CD4-positive, alpha-beta T cell (primary cell): ENCODE data around the gene RAD51B. TPM values are rescaled to one million over a fixed set of nuclear protein-coding genes. Genes with fewer than 3 reads are reported as not detected.

Source experiments
- ATAC-seq: fragments of 200-7000 bp; cut with Tn5 transposase; one replicate; pipeline ENCODE4 v1.10.0; 2022; ENCODE audit warnings: mild to moderate bottlenecking; ENCODE audit not compliant: poor library complexity
- CTCF ChIA-PET: fragments of 350-600 bp; sonication (Branson Sonifier 250); formaldehyde crosslinking; loops from one replicate; lab custom pipeline; 2021; ENCODE audit warnings: antibody characterized with exemption, inconsistent platforms; lab: Charles Lee
- POLR2A ChIA-PET: fragments of 350-600 bp; sonication (Branson Sonifier 250); formaldehyde crosslinking; loops from one replicate; lab custom pipeline; 2021; ENCODE audit warnings: antibody characterized with exemption, inconsistent platforms; lab: Charles Lee
- DNase-seq, 14 experiments: peaks; one replicate each; pipeline ENCODE4 v3.0.0-alpha.2; 2013 to 2020; ENCODE audit warnings: mixed read lengths in 2 of 14
- H3K27ac ChIP-seq, 2 donors: one replicate each; pipeline versions ENCODE4 v1.5.1 to v1.7.0; 2013; ENCODE audit warnings: low read length in 2 of 2, low read depth in 1 of 2, mild to moderate bottlenecking in 1 of 2
- H3K27me3 ChIP-seq, 2 experiments: 1 replicate in 1 of 2; 2 replicates in 1 of 2; pipeline versions ENCODE4 v1.6.1 to v1.7.0; 2013; ENCODE audit warnings: low read length in 2 of 2, control low read depth in 1 of 2, mild to moderate bottlenecking in 1 of 2, moderate library complexity in 1 of 2; ENCODE audit not compliant: insufficient read depth in 2 of 2, control insufficient read depth in 1 of 2
- H3K36me3 ChIP-seq: one replicate; pipeline ENCODE4 v1.6.1; 2013; ENCODE audit warnings: low read length, control low read depth; ENCODE audit not compliant: insufficient read depth
- H3K4me1 ChIP-seq: one replicate; pipeline ENCODE4 v1.6.1; 2013; ENCODE audit warnings: low read length, control low read depth; ENCODE audit not compliant: insufficient read depth
- H3K4me3 ChIP-seq: one replicate; pipeline ENCODE4 v1.5.1; 2013; ENCODE audit warnings: mild to moderate bottlenecking, low read length, moderate library complexity
- H3K9me3 ChIP-seq, 2 experiments: 1 replicate in 1 of 2; 2 replicates in 1 of 2; pipeline versions ENCODE4 v1.6.1 to v1.7.0; 2013; ENCODE audit warnings: low read length in 2 of 2, mild to moderate bottlenecking in 2 of 2, control low read depth in 1 of 2, moderate library complexity in 1 of 2; ENCODE audit not compliant: control insufficient read depth in 1 of 2, insufficient read depth in 1 of 2
- H3K27ac Mint-ChIP-seq: one replicate; pipeline ENCODE4 v1.8.0; 2020; ENCODE audit warnings: mixed read lengths
- H3K27me3 Mint-ChIP-seq: one replicate; pipeline ENCODE4 v1.8.0; 2021; ENCODE audit warnings: mixed read lengths
- H3K36me3 Mint-ChIP-seq: one replicate; pipeline ENCODE4 v1.8.0; 2021; ENCODE audit warnings: low read depth, mixed read lengths
- H3K4me1 Mint-ChIP-seq: one replicate; pipeline ENCODE4 v1.8.0; 2021; ENCODE audit warnings: low read depth, mixed read lengths
- H3K4me3 Mint-ChIP-seq: one replicate; pipeline ENCODE4 v1.8.0; 2020; ENCODE audit warnings: mild to moderate bottlenecking, mixed read lengths
- H3K9me3 Mint-ChIP-seq: one replicate; pipeline ENCODE4 v1.8.0; 2020; ENCODE audit warnings: mixed read lengths
- intact Hi-C, 2 experiments: fragments of 100-400 bp; cut with DNase I in 1 of 2; cut with micrococcal nuclease in 1 of 2; formaldehyde crosslinking; loops; one replicate each; pipeline versions ENCODE4 v1.15.1 to v1.9.0; 2023 to 2025; cut with DNase I, micrococcal nuclease
- total RNA-seq, 174 experiments: library from RNA in 2 of 174; stranded (reverse) in 2 of 174; gene quantifications; one replicate each; pipeline ENCODE4 v1.2.3 and lab custom pipeline; 2021 to 2026
- TF ChIP-seq, protein P1 (sequence below): fragments of 200-600 bp; IDR thresholded peaks from one replicate; pipeline ENCODE4 v1.8.0; 2022; ENCODE audit warnings: antibody characterized with exemption, mild to moderate bottlenecking

The RAD51B gene
- total RNA-seq, 2 experiments from 2014 or later, result 18.4 to 20.0 TPM

DNA sequence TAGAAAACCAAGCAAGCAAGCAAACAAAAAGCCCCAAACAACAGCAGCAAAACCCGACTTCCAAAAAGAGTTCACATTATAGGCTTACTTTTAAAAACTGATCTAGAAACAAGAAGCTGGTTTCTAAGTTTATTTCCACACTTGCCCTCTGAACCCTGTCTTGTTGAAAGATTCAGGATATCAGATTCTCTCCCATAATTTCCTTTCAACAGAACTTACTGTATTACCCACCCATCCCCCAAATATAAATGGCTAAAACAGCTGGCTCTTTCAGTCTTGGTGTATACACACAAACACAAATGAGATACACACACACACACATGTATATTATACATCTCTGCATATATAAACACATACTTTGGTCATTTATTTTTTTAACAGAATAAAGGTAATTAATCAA, 512.4 kb downstream of the RAD51B start:
- ChIA-PET POLR2A (no interaction called here), CTCF (no interaction called here)
- Histone ChIP-seq H3K9me3 (no peaks in the 10 kb centered on the region), H3K4me1 (no peaks in the 10 kb centered on the region), H3K27me3 (no peaks in the 10 kb centered on the region), H3K27ac (no peak overlapping the region), H3K36me3 (no peaks in the 10 kb centered on the region), H3K4me3 (no peak overlapping the region)
- H3K4me1 Mint-ChIP-seq, result no peaks in the 10 kb centered on the region
- H3K9me3 Mint-ChIP-seq, result no peaks in the 10 kb centered on the region
- H3K36me3 Mint-ChIP-seq, result no peaks in the 10 kb centered on the region
- TF ChIP-seq, protein P1, sequence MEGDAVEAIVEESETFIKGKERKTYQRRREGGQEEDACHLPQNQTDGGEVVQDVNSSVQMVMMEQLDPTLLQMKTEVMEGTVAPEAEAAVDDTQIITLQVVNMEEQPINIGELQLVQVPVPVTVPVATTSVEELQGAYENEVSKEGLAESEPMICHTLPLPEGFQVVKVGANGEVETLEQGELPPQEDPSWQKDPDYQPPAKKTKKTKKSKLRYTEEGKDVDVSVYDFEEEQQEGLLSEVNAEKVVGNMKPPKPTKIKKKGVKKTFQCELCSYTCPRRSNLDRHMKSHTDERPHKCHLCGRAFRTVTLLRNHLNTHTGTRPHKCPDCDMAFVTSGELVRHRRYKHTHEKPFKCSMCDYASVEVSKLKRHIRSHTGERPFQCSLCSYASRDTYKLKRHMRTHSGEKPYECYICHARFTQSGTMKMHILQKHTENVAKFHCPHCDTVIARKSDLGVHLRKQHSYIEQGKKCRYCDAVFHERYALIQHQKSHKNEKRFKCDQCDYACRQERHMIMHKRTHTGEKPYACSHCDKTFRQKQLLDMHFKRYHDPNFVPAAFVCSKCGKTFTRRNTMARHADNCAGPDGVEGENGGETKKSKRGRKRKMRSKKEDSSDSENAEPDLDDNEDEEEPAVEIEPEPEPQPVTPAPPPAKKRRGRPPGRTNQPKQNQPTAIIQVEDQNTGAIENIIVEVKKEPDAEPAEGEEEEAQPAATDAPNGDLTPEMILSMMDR, result no peak
- H3K27ac Mint-ChIP-seq, result no peak overlapping the region
- intact Hi-C loops, result no loop called here
- no peak overlapping the region for H3K4me3 Mint-ChIP-seq
- DNase-seq (no peak), ATAC-seq (no peak)
- no peaks in the 10 kb centered on the region for H3K27me3 Mint-ChIP-seq

DNA sequence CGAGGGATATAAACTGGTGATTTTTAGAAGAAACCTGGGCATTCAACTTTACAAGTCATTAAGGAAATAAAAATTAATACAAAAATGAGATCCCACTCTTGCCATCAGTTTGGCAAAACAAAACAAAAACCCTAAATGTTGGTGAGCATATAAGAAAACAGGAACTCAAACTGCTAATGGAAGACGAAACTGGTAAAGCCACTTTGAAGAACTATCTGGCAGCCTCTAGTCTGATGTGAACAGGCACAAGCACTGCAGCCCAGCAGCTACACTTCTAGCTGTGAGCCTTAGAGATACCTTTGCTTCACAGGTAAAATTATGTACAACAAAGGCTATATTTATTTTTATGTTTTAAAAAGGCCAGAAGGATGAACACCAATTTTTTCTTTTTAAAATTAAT, 513.7 kb downstream of the RAD51B start:
- Histone ChIP-seq H3K4me1 (no peaks in the 10 kb centered on the region), H3K27me3 (no peaks in the 10 kb centered on the region), H3K36me3 (no peaks in the 10 kb centered on the region), H3K4me3 (no peak overlapping the region), H3K27ac (no peak overlapping the region), H3K9me3 (no peaks in the 10 kb centered on the region)
- H3K27ac Mint-ChIP-seq, result no peak overlapping the region
- no peaks in the 10 kb centered on the region for H3K36me3 Mint-ChIP-seq
- no peak overlapping the region for H3K4me3 Mint-ChIP-seq
- no peaks in the 10 kb centered on the region for H3K9me3 Mint-ChIP-seq
- ChIA-PET POLR2A (no interaction called here), CTCF (no interaction called here)
- no peak for ATAC-seq
- DNase-seq, result peak in 1 of 14 experiments; percentile 9
- H3K4me1 Mint-ChIP-seq, result no peaks in the 10 kb centered on the region
- TF ChIP-seq, protein P1, result no peak
- H3K27me3 Mint-ChIP-seq, result no peaks in the 10 kb centered on the region
- intact Hi-C loops, result no loop called here

DNA sequence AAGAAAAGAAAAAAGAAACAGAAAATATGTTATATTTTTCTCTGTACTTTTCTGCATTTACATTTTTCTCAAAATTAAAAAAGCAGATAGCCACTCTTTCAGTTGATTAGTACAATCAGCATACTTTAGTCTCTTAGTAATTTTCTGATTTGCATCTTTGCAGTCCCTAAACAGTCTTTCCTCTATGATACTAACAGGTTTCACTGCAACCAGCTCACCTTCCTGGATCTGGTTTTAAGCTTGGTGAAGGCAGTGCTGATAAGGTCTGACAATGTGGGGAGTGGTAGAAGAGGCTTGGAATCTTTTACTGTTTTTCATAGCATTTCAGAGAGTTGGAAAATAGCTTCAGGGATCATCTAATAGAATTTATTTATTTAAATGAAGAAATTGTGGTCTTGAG, 515.7 kb downstream of the RAD51B start:
- POLR2A ChIA-PET, result no interaction called here
- Histone ChIP-seq H3K4me3 (no peak overlapping the region), H3K27me3 (no peaks in the 10 kb centered on the region), H3K9me3 (no peaks in the 10 kb centered on the region), H3K36me3 (no peaks in the 10 kb centered on the region), H3K4me1 (no peaks in the 10 kb centered on the region), H3K27ac (no peak overlapping the region)
- CTCF ChIA-PET, result interaction anchor here (1.2 to 1.6 kb wide), 2 partner anchors 194 to 509 kb away, joined by 3 to 6 read pairs; no protein-coding TSS in a partner anchor
- intact Hi-C loops, result no loop called here
- H3K4me3 Mint-ChIP-seq, result no peak overlapping the region
- H3K36me3 Mint-ChIP-seq, result no peaks in the 10 kb centered on the region
- no peak overlapping the region for H3K27ac Mint-ChIP-seq
- H3K4me1 Mint-ChIP-seq, result no peaks in the 10 kb centered on the region
- TF ChIP-seq, protein P1, result no peak
- H3K27me3 Mint-ChIP-seq, result no peaks in the 10 kb centered on the region
- ATAC-seq, result no peak
- DNase-seq, result no peak
- no peaks in the 10 kb centered on the region for H3K9me3 Mint-ChIP-seq
